ENCODE data around the gene RBMS3. TPM values are rescaled to one million over a fixed set of nuclear protein-coding genes. Genes with fewer than 3 reads are reported as not detected.

The RBMS3 gene
- total RNA-seq, 1 experiment from 2014 or later = 7.4 TPM

DNA sequence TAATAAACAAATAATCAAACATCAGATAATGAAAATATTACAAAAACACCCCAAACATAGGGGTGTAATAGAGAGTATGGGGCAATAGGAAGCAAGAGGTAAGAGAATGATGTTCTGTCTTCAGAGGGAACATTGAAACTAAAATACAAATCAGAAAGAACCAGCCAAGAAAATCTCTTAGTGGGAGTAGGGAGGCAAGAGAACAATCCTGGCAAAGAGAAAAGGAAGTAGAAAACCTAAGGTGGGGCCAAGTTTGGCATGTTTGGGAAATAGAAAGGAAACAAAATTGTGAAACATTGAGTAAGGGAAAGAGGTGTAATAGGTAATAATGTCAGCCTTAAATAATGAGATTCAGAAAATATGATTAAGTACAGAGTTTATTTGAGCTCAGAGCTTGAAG, 467.1 kb downstream of the RBMS3 start:
- H3K9me3 ChIP-seq = no peaks in the 10 kb centered on the region; the same call in 1 of the 2 replicates
- POLR2A ChIA-PET = no interaction called here
- Mint-ChIP-seq H3K36me3 (ENCODE audit: insufficient read depth, unreplicated experiment) (no peaks in the 10 kb centered on the region), H3K27me3 (ENCODE audit: insufficient read depth, unreplicated experiment) (no peaks in the 10 kb centered on the region), H3K9me3 (ENCODE audit: unreplicated experiment) (no peaks in the 10 kb centered on the region), H3K27ac (ENCODE audit: unreplicated experiment) (no peak overlapping the region), H3K4me1 (ENCODE audit: low read depth, unreplicated experiment) (no peaks in the 10 kb centered on the region), H3K4me3 (ENCODE audit: unreplicated experiment) (no peak overlapping the region)
- DNase-seq = no peak
- CTCF ChIA-PET = no interaction called here
- H3K27me3 ChIP-seq (replicated peaks; ENCODE audit: control insufficient read depth, insufficient read depth, low read length) = no peaks in the 10 kb centered on the region
- BruUV-seq (replicated peaks) = no TSS peak
- no peaks in the 10 kb centered on the region for H3K36me3 ChIP-seq (ENCODE audit: control insufficient read depth, insufficient read depth, low read length)
- intact Hi-C loops (cut with micrococcal nuclease; ENCODE audit: unreplicated experiment) = no loop called here
- H3K4me1 ChIP-seq = peaks cover 5% of the 10 kb centered on the region; the same call in 1 of the 2 replicates
- TF ChIP-seq, protein P1, sequence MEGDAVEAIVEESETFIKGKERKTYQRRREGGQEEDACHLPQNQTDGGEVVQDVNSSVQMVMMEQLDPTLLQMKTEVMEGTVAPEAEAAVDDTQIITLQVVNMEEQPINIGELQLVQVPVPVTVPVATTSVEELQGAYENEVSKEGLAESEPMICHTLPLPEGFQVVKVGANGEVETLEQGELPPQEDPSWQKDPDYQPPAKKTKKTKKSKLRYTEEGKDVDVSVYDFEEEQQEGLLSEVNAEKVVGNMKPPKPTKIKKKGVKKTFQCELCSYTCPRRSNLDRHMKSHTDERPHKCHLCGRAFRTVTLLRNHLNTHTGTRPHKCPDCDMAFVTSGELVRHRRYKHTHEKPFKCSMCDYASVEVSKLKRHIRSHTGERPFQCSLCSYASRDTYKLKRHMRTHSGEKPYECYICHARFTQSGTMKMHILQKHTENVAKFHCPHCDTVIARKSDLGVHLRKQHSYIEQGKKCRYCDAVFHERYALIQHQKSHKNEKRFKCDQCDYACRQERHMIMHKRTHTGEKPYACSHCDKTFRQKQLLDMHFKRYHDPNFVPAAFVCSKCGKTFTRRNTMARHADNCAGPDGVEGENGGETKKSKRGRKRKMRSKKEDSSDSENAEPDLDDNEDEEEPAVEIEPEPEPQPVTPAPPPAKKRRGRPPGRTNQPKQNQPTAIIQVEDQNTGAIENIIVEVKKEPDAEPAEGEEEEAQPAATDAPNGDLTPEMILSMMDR (IDR thresholded peaks at IDR 0.05; ENCODE audit: insufficient read depth in 1 of 2, low read depth in 1 of 2, low read length in 1 of 2, severe bottlenecking in 1 of 2, unreplicated experiment in 1 of 2) = no peak
- H3K4me3 ChIP-seq (ENCODE audit: low read depth, low read length) = no peak overlapping the region

GRCh38 chr3:29751647-29752314, 470.9 kb downstream of the RBMS3 start:
- no peaks in the 10 kb centered on the region for H3K36me3 Mint-ChIP-seq (ENCODE audit: insufficient read depth, unreplicated experiment)
- H3K27ac Mint-ChIP-seq (ENCODE audit: unreplicated experiment) = no peak overlapping the region
- DNase-seq = no peak
- CTCF ChIA-PET = no interaction called here
- no peaks in the 10 kb centered on the region for H3K36me3 ChIP-seq (ENCODE audit: control insufficient read depth, insufficient read depth, low read length)
- peaks cover 5% of the 10 kb centered on the region; the same call in 1 of the 2 replicates for H3K4me1 ChIP-seq
- TF ChIP-seq, protein P1 (IDR thresholded peaks at IDR 0.05; ENCODE audit: insufficient read depth in 1 of 2, low read depth in 1 of 2, low read length in 1 of 2, severe bottlenecking in 1 of 2, unreplicated experiment in 1 of 2) = no peak
- no TSS peak for BruUV-seq (replicated peaks)
- no peak overlapping the region for H3K4me3 ChIP-seq (ENCODE audit: low read depth, low read length)
- no peaks in the 10 kb centered on the region for H3K4me1 Mint-ChIP-seq (ENCODE audit: low read depth, unreplicated experiment)
- H3K4me3 Mint-ChIP-seq (ENCODE audit: unreplicated experiment) = no peak overlapping the region
- no peaks in the 10 kb centered on the region for H3K27me3 Mint-ChIP-seq (ENCODE audit: insufficient read depth, unreplicated experiment)
- no peaks in the 10 kb centered on the region for H3K9me3 Mint-ChIP-seq (ENCODE audit: unreplicated experiment)
- intact Hi-C loops (cut with micrococcal nuclease; ENCODE audit: unreplicated experiment) = no loop called here
- POLR2A ChIA-PET = no interaction called here
- no peaks in the 10 kb centered on the region for H3K27me3 ChIP-seq (replicated peaks; ENCODE audit: control insufficient read depth, insufficient read depth, low read length)
- no peaks in the 10 kb centered on the region for H3K9me3 ChIP-seq

GRCh38 chr3:29754346-29754745, 473.5 kb downstream of the RBMS3 start:
- BruUV-seq (replicated peaks) = no TSS peak
- Histone ChIP-seq H3K4me3 (ENCODE audit: low read depth, low read length) (no peak overlapping the region), H3K27me3 (replicated peaks; ENCODE audit: control insufficient read depth, insufficient read depth, low read length) (no peaks in the 10 kb centered on the region), H3K36me3 (ENCODE audit: control insufficient read depth, insufficient read depth, low read length) (no peaks in the 10 kb centered on the region), H3K4me1 (peaks cover 5% of the 10 kb centered on the region; the same call in 1 of the 2 replicates), H3K9me3 (no peaks in the 10 kb centered on the region)
- no peak for DNase-seq
- CTCF ChIA-PET = no interaction called here
- Mint-ChIP-seq H3K36me3 (ENCODE audit: insufficient read depth, unreplicated experiment) (no peaks in the 10 kb centered on the region), H3K27me3 (ENCODE audit: insufficient read depth, unreplicated experiment) (no peaks in the 10 kb centered on the region), H3K27ac (ENCODE audit: unreplicated experiment) (no peak overlapping the region), H3K4me1 (ENCODE audit: low read depth, unreplicated experiment) (no peaks in the 10 kb centered on the region), H3K4me3 (ENCODE audit: unreplicated experiment) (no peak overlapping the region), H3K9me3 (ENCODE audit: unreplicated experiment) (no peaks in the 10 kb centered on the region)
- TF ChIP-seq, protein P1 (IDR thresholded peaks at IDR 0.05; ENCODE audit: insufficient read depth in 1 of 2, low read depth in 1 of 2, low read length in 1 of 2, severe bottlenecking in 1 of 2, unreplicated experiment in 1 of 2) = no peak
- POLR2A ChIA-PET = no interaction called here
- intact Hi-C loops (cut with micrococcal nuclease; ENCODE audit: unreplicated experiment) = no loop called here

Measured in Caco-2 (cell line).